Body of pancreas (tissue), 4 donors: Measurements from ENCODE around the gene THADA.

Experiments used
- CTCF ChIP-seq, 7 experiments: fragments of 450-650 bp in 4 of 7; fragments of 200-600 bp in 3 of 7; sonication (generic) in 3 of 7; IDR thresholded peaks; one replicate each; pipeline ENCODE4 v1.5.1; 2016 to 2019; ENCODE audit warnings: antibody characterized with exemption in 7 of 7
- POLR2A ChIP-seq, 3 donors: fragments of 450-650 bp; IDR thresholded peaks; one replicate each; pipeline ENCODE4 v1.6.1; 2016; ENCODE audit warnings: antibody characterized with exemption in 3 of 3, mild to moderate bottlenecking in 2 of 3

GRCh38 chr2:43226558-43226954, 369.3 kb downstream of the THADA start, which contains the start of gene ZFP36L2:
- TF ChIP-seq CTCF (IDR thresholded peaks at IDR 0.05) (peak in 3 of 7 experiments; percentile 20 to 31 (median 24)), POLR2A (IDR thresholded peaks at IDR 0.05) (peak; percentile 97 to 99 (median 98))
